Fibroblast of skin of scalp (primary cell): Measurements from ENCODE around the gene RAPGEF2.

ENCODE experiments used
- DNase-seq: peaks from one replicate; pipeline ENCODE4 v3.0.0-alpha.2; 2013

RAPGEF2 gene

DNA sequence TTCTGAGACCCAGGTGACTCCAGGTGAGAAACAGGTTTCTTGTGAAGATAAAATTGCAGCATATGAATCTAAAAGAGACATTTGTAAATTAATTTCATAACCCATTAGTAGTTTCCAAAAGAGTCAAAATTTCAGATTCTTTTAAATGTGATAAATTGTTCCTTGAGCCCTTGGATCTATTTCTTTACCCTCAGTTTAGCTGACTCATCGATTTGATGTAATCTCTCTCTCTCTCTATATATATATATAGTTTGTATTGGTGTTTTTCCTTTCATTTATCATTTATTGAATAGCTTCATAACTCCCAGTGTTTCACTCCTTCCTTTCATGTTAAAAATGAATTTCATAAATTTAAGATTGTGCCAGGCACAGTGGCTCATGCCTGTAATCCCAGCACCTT, 96.9 kb downstream of the RAPGEF2 start:
- DNase-seq = no peak

DNA sequence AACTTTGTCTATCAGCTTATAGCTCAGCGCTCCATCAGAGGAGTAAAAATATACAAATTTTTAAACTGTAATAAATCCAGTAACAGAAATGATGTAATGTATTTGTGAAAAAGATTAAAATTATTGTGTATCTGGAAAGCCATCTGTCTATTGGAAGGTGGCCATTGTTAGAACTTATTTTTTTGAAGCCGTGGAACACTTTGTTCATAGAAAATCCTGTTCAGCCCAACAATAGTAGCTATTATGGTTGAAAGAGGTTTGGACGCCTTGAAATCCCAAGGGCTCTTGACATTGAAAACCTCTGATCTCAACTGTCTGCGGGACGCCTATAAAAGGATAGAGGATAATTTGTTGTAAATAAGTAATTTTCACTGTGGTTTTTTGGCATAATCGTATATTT, 98.3 kb downstream of the RAPGEF2 start:
- DNase-seq = no peak

DNA sequence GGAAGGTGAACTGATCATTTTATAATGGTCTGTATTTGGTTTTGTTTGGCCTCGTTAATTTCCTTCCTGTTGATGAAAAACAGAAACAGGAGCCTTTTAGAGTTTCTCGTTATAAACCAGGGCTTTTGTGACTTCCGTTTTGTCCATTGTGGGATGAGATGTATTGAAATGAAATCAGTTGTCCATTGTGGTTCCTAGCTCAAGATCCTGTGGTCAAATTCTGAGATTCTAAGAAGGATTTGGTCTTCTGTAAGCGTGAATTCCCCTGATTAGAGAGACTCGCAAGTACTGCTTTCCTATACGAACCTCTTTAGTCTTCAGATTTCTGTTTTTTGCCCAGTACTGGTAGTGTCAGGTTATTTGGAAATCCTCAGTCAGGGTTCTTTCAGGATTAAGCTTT, 101.7 kb downstream of the RAPGEF2 start:
- DNase-seq = no peak

DNA sequence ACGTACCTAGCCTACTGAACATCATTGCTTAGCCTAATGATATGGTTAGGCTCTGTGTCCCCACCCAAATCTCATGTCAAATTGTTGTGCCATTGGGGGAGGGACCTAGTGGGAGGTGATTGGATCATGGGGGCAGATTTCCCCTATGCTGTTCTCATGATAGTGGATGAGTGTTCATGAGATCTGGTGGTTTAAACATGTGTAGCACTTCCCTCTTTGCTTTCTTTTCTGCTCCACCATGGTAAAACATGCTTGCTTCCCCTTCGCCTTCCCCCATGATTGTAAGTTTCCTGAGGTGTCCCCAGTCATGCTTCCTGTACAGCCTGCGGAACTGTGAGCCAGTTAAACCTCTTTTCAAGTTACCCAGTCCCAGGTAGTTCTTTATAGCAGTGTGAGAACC, 102.6 kb downstream of the RAPGEF2 start:
- DNase-seq = no peak

DNA sequence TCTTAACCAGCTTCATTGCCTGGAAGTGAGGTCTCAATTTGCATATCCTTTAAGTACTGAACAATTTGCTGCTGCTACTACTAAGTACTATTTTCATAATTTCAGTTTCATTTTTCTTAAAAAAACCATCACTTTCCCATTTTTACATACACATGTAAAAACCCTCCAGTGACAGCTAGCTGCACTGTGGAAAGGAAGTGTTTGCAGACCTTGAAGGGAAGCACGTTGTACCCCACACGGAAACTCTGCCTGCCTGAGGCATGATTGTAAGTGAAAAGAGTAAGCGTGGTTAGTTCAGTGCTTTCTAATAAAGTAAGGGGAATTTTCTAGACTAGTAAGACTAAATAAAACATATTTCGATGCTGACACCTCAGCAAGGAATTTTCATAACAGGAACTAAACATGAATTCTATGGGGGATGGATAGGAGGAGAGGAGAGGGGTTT, 103.6 kb downstream of the RAPGEF2 start:
- peak; percentile 73 for DNase-seq

DNA sequence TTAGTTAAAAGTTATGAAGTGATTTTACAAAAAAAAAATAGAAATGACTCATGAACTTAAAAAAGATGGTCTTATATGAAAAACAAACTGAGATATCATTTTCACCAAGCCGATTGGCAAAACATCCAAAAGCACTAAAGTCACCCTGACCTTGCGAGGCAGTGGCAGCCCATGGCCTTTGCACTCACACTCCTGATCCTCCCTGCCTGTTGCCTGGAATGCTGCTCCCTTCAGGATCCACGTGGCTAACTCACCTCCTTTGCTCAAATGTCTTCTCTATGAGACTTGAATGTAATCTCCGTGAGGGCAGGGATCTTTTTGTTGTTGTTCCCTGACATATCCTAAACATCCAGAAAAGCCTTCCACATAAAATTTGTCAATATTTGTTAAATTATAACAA, 106.4 kb downstream of the RAPGEF2 start:
- DNase-seq = no peak

DNA sequence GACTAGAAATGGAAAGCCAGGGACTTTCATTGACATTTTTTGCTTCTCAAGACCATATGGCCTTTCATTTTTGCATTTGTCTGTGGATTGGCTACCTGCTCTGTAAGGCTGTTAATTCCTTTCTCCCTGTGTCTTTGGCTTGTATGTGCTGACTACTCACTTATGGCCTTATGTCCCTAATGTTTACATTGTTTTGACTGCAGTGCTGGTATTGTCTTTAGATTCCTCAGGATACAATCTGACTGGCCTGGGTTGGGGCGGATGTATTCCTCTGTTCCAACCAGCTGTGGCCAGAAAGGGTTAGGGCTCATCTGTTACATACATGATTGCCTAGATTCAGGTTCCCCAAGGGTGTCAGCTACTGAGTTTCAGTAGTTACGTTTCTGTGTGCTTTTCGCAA, 108.1 kb downstream of the RAPGEF2 start:
- no peak for DNase-seq

DNA sequence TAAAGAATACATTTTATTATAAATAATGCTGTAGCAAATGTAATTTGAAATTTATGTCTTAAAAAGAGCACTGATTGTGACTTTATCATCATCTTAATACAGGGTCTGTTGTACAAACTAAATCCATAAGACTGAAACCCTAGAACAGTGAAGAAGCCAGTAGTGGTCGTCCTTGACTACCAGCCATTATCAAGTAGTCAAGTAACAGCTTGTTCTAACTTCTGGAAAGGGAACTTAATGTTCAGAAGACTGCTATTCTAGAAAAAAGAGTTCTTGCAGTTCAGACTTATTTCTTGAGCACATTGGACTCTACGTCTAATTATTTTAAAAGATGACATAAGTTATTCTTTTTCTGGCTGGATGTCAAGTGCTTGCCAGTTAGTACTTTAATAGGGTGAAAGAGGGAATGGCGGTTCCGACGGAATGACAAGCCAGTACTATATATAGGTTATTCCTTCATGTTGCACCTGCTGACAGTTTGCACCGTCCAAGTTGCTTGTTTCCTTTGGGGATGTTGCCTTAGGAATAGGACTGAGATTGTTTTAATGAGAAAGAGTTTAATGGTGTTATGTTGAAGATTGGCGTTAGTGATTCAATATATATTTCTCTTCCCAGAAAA, 109.9 kb downstream of the RAPGEF2 start:
- DNase-seq = no peak

DNA sequence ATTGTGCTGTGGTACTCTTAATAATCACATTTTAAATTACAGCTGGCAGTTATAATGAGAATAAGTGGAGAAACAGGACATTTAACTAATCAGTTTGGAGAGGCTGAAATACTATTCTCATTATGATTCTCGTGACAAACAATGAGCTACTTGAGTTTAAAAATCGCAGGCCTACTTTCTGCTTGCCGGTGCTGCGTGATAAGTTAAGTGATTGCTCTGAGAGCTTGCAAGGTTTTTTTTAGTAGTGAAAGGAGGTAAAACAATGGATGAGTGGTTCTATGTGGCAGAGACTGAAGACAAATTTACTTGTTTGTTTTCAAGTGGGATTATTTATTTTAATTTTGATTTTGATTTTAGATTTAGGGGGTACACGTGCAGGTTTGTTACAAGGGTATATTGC, 114.0 kb downstream of the RAPGEF2 start:
- no peak for DNase-seq

DNA sequence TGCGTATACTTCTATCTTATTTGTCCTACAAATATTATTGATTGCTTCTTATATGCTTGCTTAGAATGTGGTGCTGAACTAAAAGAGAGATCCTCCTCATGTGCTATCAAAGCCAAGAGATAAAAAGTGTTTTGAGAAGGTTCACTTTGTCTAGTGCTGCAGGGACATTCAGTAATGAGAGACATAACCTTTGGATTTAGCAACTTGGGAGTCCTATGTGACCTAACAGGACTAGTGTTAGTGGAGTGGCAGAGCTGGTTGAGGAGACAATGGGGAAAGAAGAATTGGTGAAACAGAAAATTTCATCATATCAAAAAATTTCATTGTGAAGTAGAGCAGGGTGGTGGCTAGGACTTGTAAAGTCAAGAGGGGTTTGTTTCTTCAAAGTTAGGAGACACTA, 117.0 kb downstream of the RAPGEF2 start:
- no peak for DNase-seq

DNA sequence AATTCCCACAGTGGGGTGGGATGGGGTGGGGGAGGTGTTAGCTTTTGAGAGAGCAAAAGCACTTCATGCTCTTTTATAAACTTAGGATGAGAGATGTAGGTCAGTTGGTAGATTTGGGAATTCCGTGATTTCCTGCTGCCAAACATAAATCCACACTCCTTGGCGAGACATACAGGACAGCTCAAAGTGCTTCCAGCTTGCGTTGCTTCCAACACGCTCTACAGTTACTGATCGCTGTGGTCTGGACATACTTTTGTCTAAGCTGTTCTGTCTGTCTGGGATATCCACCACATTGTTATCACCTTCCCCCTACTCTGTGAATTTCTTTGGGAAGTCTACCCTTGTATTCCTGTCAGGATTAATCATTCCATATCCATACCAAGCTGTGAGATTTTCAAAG, 117.5 kb downstream of the RAPGEF2 start:
- peak; percentile 35 for DNase-seq

DNA sequence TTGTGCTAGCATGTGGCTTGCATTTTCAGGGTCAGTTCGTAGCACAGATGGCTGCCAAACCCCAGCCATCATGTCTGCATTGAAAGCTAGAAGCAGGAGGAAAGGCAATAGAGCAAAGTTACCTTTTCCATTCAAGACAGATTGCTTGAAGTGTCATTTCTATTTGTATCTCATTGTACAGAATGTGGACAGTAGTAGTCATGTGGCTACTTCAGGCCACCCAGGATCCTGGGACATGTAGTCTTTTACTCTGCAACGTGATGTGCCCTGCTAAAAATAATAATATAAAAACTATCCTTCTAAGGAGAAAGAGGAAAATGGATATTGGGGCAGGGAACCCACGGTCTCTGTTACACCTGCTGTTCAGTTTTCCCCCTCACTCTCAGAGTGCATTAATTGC, 118.4 kb downstream of the RAPGEF2 start:
- no peak for DNase-seq

DNA sequence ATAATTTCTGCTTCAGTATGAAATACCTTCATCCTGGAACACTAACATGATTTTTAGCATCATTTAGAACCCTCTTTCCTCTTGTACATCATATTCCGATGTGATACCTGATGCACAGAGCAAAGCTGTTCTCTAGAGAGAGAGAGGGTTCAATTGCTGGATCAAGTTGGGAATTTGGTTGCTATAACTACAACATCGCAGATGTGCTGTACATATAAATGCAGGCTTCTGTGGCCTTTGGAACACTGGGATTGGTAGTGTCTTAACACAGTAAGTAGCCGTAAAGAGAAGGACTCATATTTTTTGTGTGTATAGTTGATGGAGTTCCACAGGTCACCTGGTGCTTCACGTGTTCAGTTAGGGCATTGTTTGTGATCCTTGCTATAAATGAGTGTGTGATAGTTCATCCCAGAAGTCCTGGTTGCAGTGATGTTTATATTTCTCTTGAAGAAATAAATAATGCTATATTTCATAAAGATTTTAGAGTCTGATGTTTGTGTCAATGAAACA, 119.2 kb downstream of the RAPGEF2 start:
- no peak for DNase-seq

DNA sequence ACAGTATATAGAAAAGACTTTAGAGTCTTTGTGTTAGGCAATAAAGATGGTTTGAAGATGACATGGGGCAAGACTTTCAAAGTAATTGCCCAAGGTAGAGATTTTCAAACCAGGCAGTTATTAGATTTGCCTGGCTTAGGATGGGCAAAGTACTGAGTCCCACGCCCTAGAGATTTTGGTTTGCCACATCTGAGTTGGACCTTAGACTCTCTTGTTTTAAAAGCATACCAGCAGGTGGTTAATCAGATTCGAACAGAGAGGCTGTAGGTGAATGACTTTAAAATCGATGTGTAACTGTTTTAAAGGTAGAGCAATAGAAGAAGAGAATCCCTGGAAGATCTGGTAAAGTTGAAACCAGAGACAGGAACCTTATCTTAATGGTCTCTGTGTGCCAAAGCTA, 121.5 kb downstream of the RAPGEF2 start:
- DNase-seq = no peak

DNA sequence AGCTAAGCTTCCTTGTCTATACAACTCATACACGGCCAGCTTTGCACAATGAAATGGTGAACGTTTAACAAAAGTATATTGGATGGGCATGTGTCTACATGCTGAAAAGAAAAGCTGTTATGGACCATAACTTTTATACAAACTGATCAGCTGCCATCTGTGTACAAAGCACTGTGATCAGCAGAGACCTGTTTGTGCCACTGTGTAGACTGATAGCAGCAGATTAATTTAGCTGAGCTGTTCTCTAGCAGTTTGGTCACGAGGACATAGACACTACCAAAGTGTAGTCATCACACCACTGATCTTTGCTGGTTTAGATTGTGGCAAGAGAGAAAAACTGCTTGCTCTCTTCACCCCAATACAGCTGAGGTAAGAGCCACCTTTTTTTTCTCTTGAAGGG, 124.5 kb downstream of the RAPGEF2 start:
- no peak for DNase-seq

DNA sequence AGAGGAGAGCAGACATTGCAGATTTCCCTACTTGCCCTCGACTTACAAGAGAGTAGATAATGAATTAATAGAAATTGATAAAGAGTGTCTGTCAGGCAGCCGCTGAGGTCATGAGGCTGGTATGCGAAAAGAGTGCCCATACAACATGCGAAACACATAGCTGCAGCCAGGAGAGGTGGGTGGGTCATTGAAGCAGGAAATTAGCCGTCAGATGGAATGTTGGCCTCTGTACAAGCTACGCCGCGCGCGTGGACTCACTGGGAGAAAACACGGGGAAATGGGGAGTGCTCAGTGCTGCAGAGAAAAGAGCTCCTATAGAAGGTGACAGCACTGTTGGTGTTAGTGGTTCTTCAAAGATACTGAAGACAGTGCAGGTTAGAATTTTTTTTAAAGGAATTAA, 125.1 kb downstream of the RAPGEF2 start:
- DNase-seq = peak; percentile 82

DNA sequence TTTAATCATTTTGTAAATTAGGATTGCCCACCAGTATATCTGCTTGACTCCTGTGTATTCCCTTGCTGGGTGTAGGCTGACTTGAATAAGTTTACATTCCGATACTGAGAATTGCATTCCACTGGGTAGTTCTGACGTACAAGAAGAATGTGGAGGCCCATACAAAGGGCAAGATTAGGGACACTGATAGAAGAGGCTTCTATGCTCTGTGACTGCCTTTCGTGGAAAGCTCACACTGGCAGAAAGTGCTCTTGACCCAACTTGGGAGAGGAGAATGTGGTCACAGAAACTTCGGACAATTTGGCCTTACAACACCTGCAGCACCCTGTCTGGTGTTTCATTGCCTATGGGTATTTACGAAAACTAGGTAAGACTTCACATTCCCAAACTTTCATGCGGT, 126.3 kb downstream of the RAPGEF2 start:
- peak; percentile 82 for DNase-seq

DNA sequence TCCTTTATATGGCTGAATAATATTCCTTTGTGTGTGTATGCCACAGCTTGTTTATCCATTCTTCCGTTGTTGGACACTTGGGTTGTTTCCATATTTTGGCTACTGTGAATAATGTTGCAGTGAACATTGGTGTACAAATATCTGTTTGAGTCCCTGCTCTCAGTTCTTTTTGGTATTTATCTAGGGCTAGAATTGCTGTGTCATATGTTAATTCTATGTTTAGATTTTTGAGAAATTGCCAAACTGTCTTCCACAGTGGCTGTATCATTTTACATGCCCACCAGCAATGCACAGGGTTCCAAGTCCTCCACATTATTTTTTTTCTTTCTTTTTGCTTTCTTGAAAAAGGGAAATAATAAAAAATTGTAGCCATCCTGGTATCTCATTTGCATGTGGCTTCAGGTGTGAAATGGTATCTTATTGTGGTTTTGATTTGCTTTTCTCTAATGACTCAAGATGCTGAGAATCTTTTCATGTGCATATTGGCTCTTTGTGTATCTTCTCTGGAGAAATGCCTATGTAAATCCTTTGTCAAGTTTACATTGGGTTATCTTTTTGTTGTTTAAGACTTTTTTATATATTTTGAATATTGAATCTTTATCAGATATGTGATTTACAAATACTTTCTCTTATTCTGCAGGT, 129.7 kb downstream of the RAPGEF2 start:
- DNase-seq = peak; percentile 33

DNA sequence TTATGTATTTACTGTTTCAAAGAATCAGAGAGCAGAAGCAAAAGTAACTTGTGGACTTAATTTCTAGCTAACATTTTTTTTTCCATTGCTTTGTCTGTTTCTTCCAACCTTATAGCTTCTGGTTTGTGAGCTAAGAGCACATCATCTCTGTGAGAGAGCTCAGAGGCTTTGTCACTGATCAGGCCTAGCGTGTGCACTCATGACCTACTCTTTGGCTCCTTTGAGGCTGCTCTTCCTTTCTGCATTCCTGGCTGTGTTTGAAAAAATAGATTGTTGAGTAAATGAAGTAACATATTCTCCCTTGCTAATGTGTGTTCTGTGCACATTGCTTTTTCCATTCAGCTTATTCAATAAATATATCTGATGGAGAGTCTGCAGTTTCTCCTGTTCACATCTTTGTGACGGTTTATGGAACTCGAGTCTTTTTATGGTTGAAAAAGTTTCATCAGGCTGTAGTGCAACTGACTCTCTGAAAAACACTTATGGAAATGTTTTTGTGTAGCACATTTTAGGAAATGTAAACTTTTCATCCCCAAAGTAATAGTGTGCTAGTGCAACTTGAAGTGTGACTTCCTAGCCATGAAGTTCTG, 133.0 kb downstream of the RAPGEF2 start:
- peak; percentile 10 for DNase-seq

DNA sequence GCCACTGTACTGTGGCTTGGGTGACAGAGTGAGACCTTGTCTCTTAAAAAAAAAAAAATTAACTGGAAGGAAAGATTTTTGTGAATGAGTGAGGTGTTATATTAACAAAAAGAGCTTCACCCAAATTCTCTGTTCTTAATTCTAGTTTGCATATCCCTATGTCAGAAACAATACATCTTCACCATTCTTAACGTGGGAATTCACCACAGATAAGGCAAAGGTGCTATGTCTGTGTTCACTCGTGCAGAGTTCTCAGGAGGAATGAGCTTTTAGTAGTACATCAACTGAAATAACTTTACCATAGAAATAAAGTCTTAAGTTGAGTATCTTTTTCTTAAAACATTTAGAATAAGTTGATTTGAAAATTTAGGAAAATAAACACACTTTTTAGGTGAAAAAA, 135.1 kb downstream of the RAPGEF2 start:
- no peak for DNase-seq

DNA sequence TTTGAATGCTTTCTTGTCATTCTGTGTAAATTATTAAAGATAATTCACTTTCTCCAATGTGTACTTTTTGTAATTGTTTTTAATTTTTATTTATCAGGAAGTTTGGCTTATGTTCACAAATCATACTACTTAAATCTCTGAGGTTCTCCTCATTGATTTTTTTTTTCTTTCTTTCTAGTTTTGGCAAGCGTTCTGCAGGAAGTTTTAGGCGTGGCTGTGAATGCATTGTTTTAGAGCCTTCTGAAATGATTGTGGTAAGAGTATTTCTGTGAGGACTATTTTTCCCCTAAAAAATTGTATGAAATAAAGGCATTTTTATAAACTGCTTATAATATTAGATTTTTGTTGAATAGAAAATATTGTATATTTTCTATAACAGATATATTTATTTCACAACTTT, 135.8 kb downstream of the RAPGEF2 start:
- DNase-seq = peak; percentile 6

DNA sequence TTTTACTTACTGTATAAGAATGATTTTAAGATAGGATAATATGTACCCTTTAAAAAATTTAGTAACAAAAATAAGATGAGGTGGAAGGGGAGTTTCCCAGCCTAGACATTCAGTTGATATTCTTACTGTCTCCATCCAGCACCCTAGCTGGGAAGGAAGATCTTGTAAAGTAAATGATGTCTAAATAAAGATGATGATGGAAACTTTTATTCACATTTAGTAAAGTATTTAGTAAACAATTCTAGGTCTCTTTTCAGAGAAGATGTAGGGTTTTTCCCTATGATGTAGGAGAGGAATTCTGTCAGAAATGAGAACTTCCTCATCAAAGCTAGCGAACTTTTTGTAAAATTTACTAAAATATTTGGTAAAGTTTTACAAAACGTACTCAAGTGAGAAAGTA, 136.8 kb downstream of the RAPGEF2 start:
- no peak for DNase-seq

DNA sequence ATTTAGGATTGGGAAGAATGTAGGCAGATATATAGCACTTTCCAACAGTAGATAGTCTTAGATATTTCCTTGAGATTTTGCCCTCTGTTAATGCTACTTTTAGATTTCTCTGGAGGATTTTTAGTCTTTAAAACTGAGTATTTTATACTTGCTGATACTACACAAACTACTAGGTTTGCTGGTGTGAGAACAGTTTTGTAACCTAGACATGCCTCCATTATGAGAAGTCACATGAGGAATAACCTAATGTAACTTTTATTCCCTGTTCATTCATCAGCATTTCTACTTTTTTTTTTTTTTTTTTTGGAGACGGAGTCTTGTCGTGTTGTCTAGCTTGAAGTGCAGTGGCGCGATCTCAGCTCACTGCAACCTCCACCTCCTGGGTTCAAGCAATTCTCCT, 137.2 kb downstream of the RAPGEF2 start:
- DNase-seq = no peak

DNA sequence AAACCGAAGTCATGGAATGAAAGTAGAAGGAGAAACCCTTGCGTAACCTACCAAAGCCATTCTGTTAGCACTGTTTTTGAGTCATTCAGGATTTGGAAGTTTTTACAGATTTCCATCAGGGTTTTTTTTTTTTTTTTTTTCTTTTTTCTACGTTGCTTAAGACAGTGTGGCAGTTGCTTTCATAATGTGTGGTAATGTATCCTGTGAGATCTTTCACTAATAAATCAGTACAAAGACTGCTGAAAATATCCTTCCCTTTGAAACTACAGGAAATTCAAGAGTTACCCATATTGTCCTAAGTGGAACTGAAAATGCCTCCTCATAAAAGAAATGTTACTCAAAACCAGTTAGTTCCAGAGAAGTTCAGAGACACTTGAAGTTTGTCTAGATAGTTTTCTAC, 137.8 kb downstream of the RAPGEF2 start:
- peak; percentile 17 for DNase-seq
